PC-9 (cell line): ENCODE measurements around the gene LEUTX.

Experiments
- CTCF ChIP-seq: fragments of 200-600 bp; sonication (generic); conservative IDR thresholded peaks from 2 replicates; pipeline ENCODE4 v1.6.1; 2017; ENCODE audit warnings: mixed run types, antibody characterized with exemption, mild to moderate bottlenecking, moderate library complexity
- EZH2 ChIP-seq: fragments of 200-600 bp; sonication (generic); IDR thresholded peaks from 2 replicates; pipeline ENCODE4 v1.8.0; 2017; ENCODE audit warnings: antibody characterized with exemption, low read depth

DNA sequence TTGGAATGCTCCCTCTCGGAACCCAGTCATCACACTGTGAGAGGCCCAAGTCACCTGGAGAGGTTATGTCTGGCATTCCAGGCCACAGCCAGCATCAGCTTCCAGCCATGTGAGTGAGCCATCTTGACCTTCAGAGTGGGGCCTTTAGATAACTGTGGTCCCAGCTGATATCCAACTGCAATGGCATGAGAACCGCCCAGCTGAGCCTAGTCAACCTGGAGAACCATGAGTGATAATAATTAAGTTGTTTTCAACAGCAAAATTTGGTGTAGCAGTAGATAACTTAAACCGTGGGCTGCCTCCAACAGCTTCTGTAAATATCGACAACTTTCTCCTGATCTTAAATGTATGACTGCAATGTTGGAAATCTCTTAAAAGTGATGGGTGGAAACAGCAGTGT is 30.7 kb downstream of the LEUTX start:
- TF ChIP-seq CTCF (no peak), EZH2 (no peak)
